GM10847 (cell line): ENCODE measurements around the gene TMOD1.

Experiments used
- POLR2A ChIP-seq: IDR thresholded peaks from 2 replicates; pipeline ENCODE4 v1.6.1; 2011; ENCODE audit not compliant: insufficient read length; ENCODE audit errors: extremely low read depth

TMOD1 gene

GRCh38 chr9:97548819-97549540 lies 47.5 kb downstream of the TMOD1 start:
- no peak for TF ChIP-seq POLR2A

- no peak for TF ChIP-seq POLR2A
Measured at GRCh38 chr9:97550386-97550785, 48.9 kb downstream of the TMOD1 start.

- TF ChIP-seq POLR2A: no peak
Measured at GRCh38 chr9:97551308-97551707, 49.8 kb downstream of the TMOD1 start.

- TF ChIP-seq POLR2A: no peak
Measured at GRCh38 chr9:97553141-97553540, 51.7 kb downstream of the TMOD1 start.

- TF ChIP-seq POLR2A: no peak
Measured at GRCh38 chr9:97553841-97554240, 52.4 kb downstream of the TMOD1 start.

- TF ChIP-seq POLR2A: no peak
Measured at GRCh38 chr9:97554566-97555075, 53.2 kb downstream of the TMOD1 start.

GRCh38 chr9:97555164-97555563 lies 53.7 kb downstream of the TMOD1 start:
- TF ChIP-seq POLR2A: no peak

GRCh38 chr9:97556036-97556720 lies 54.7 kb downstream of the TMOD1 start:
- no peak for TF ChIP-seq POLR2A

- no peak for TF ChIP-seq POLR2A
Measured at GRCh38 chr9:97556721-97557605, 55.5 kb downstream of the TMOD1 start.

GRCh38 chr9:97557606-97558095 lies 56.2 kb downstream of the TMOD1 start:
- no peak for TF ChIP-seq POLR2A

GRCh38 chr9:97558701-97559101 lies 57.2 kb downstream of the TMOD1 start:
- no peak for TF ChIP-seq POLR2A

- TF ChIP-seq POLR2A: no peak
Measured at GRCh38 chr9:97559111-97559514, 57.6 kb downstream of the TMOD1 start.

GRCh38 chr9:97560154-97560553 lies 58.7 kb downstream of the TMOD1 start:
- no peak for TF ChIP-seq POLR2A

- no peak for TF ChIP-seq POLR2A
Measured at GRCh38 chr9:97560851-97561250, 59.4 kb downstream of the TMOD1 start.

GRCh38 chr9:97561501-97561900 lies 60.0 kb downstream of the TMOD1 start:
- TF ChIP-seq POLR2A: no peak

- TF ChIP-seq POLR2A: no peak
Measured at GRCh38 chr9:97562542-97562941, 61.1 kb downstream of the TMOD1 start.
